ENCODE results near the gene MXRA8.

MXRA8 gene

DNA sequence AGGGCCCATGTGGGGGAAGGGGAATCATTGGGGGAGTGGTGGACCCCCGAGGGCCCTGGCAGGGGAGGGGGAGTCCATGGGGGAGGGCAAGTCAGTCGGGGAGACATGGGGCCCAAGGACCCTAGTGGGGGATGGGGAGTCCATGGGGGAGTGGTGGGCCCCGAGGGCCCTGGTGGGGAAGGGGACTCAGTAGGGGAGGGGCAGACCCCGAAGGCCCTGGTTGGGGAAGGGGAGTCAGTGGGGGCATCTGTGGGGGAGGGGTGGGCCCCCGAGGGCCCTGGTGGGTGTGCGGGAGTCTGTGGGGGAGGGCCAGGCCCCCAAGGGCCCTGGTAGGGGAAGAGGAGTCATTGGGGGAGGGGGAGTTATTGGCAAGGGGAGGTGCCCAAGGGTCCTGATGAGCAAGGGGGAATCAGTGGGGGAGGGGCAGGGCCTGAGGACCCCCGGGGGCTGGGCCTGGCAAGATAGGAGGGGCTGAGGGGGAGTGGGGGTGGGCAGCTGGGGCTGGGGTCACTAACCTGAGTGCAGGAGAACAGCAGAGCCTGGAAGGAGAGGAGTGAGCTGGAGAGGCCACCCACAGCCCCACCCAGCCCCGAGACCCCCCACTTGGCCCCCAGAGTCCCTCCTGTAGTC lies 2.1 kb downstream of the MXRA8 start:
- WGBS, 2 experiments (ENCODE audit: insufficient coverage in 2 of 2): 93% methylated on average over 4 of the region's 8 CpGs; no CpG with 5 or more reads in 1 of the 2 experiments

DNA sequence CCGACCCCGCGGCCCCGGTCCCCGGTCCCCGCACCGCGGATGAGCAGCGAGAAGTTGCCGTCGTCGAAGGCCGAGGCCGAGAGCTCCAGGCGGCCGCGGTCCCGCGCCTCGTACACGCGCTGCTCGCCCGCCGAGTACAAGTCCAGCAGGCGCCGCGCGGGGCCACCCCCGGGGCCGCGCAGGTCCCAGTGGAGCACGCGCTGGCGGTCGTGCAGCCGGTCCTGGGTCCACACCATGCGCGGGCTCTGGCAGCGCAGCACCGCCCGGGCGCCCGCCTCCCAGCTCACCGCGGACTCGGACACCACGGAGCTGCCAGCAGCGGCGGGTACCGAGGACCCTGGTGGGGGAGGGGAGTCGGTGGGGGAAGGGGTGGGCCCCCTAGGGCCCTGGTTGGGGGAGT lies 2.9 kb downstream of the MXRA8 start:
- Histone ChIP-seq H3K4me3 (ENCODE audit: extremely low read depth, insufficient read depth, low read length, poor library complexity, severe bottlenecking) (no peak overlapping the region), H3K9me3 (ENCODE audit: control insufficient read depth, low read length) (no peaks in the 10 kb centered on the region), H3K4me1 (ENCODE audit: control insufficient read depth, insufficient read depth, low read length, poor library complexity, severe bottlenecking) (peaks cover 41% of the 10 kb centered on the region), H3K27ac (ENCODE audit: low read depth, low read length, severe bottlenecking) (no peak overlapping the region), H3K36me3 (ENCODE audit: control insufficient read depth, insufficient read depth, low read length) (peaks cover 20% of the 10 kb centered on the region)
- 97 to 98% methylated on average over 23 to 37 of the region's 52 CpGs for WGBS, 2 experiments (ENCODE audit: insufficient coverage in 2 of 2)

More for the DNA sequence above, 2.1 kb downstream of the MXRA8 start:
- peaks cover 20% of the 10 kb centered on the region for H3K36me3 ChIP-seq (ENCODE audit: control insufficient read depth, insufficient read depth, low read length)
- peaks cover 49% of the 10 kb centered on the region for H3K4me1 ChIP-seq (ENCODE audit: control insufficient read depth, insufficient read depth, low read length, poor library complexity, severe bottlenecking)
- peak overlapping the region; percentile 5 for H3K27ac ChIP-seq (ENCODE audit: low read depth, low read length, severe bottlenecking)
- no peaks in the 10 kb centered on the region for H3K9me3 ChIP-seq (ENCODE audit: control insufficient read depth, low read length)
- H3K4me3 ChIP-seq (ENCODE audit: extremely low read depth, insufficient read depth, low read length, poor library complexity, severe bottlenecking): peak overlapping the region; percentile 88

DNA sequence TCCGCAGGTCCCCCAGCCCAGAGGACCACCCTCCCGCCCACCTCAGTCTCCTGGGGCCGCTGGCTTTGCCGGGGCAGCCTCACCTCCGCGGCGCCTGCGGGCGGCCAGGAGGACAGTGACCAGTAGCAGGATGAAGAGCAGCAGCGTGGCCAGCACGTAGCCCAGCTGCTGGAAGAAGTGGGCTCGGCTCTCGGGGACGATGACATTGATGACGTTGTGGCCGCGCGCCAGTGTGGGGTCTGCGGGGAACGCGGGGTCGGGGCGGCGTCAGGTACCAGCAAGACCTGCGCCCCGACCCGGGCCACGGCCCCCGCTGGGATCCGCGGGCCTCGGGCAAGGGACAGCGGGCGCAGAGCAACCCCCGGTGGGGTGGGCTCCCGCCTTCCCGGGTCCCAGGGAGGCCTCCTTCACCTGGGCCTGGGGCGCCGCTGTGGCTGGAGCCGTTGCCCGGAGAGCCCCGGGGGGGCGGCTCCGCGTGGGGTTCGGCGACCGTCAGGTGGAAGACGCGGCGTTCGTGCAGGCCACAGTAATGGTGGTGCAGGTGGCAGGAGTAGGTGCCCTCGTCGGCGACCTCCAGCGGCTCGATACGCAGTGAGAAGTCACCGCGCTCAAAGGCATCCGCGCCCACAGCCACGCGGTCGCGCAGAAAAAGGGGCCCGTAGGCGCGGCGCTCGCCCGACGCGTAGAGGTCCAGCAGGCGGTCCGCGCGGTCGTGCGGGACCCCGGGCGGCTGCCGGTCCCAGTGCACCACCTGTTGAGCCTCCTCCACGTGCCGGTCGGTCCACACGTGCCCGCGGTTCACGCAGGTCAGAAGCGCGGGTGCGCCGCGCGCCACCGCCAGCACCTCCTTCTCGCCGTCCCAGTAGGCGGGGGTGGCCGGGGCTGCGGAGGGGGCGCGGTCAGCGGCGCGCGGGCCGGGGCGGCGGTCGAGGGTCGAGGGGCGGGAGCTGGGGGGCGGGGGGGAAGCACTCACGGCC lies 3.8 kb downstream of the MXRA8 start:
- H3K4me1 ChIP-seq (ENCODE audit: control insufficient read depth, insufficient read depth, low read length, poor library complexity, severe bottlenecking): peaks cover 33% of the 10 kb centered on the region
- peaks cover 20% of the 10 kb centered on the region for H3K36me3 ChIP-seq (ENCODE audit: control insufficient read depth, insufficient read depth, low read length)
- no peak overlapping the region for H3K27ac ChIP-seq (ENCODE audit: low read depth, low read length, severe bottlenecking)
- 97% methylated on average over 99 to 109 of the region's 116 CpGs for WGBS, 2 experiments (ENCODE audit: insufficient coverage in 2 of 2)
- no peak overlapping the region for H3K4me3 ChIP-seq (ENCODE audit: extremely low read depth, insufficient read depth, low read length, poor library complexity, severe bottlenecking)
- H3K9me3 ChIP-seq (ENCODE audit: control insufficient read depth, low read length): no peaks in the 10 kb centered on the region

DNA sequence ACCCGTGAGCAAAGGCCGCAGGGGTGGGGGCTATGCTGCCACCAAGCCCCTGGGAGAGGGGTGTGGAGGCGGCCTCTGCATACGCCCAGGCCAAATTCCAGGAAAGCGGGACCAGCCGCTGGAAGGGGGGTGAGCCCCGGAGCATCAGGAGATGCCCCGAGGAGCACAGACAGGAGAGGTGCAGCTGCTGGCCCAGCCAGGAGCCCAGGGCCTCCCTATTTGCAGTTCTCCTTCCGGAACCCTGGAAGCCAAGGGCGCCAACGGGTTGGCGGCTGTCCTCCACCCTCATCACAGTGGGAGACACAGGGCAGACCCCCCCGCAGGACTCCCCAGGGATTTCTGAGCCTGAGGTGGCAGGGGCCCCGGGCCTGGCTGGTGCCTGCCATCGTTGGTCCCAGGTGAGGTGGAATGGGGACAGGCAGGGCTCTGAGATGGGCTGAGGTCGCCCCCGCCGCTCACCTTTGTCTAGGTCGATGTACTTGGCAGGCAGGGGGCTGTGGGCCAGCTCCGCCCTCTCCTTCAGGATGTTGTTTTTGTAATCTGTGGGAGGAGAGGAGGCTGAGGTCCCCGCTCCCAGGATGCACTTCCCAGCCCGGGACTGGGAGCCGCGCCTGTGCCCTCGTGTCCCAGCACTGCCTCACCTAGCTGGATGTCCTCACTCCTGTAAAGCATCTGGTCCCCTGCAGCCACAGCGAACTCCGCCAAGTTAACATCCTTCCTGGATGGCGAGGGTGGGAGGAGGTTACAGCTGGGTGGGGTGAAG lies 4.8 kb downstream of the MXRA8 start:
- Histone ChIP-seq H3K4me1 (ENCODE audit: control insufficient read depth, insufficient read depth, low read length, poor library complexity, severe bottlenecking) (peaks cover 25% of the 10 kb centered on the region), H3K36me3 (ENCODE audit: control insufficient read depth, insufficient read depth, low read length) (peaks cover 20% of the 10 kb centered on the region), H3K27ac (ENCODE audit: low read depth, low read length, severe bottlenecking) (peak overlapping the region; percentile 29), H3K9me3 (ENCODE audit: control insufficient read depth, low read length) (no peaks in the 10 kb centered on the region), H3K4me3 (ENCODE audit: extremely low read depth, insufficient read depth, low read length, poor library complexity, severe bottlenecking) (no peak overlapping the region)
- 76 to 82% methylated on average over 25 of the region's 28 CpGs for WGBS, 2 experiments (ENCODE audit: insufficient coverage in 2 of 2)

DNA sequence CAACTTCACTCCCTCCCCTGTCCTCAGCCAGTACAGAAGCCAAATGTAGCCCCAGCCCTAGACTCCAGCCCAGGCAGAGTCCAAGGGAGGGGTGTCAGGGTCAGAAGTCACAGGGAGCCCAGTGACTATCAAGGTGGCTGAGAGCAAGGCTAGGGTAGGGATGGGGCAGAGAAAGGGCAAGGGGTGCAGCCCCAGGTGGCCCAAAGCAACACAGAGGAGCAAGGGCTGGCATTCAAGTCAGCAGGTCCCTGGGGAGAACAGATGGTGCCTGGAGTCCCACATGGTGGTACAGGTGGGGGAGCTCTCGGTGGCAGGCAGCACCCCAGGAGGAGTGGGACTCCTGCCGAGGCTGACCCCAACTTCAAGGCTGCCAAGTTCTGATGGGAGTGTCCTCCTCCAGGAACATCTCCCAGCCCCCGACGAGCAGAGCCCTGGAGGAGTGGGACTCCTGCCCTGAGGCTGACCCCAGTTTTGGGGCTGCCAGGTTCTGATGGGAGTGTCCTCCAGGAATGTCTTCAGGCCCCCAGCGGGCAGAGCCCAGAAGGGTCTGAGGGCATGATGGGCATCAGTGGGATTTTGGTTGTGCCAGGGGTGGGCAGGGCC lies 5.5 kb downstream of the MXRA8 start:
- Histone ChIP-seq H3K36me3 (ENCODE audit: control insufficient read depth, insufficient read depth, low read length) (peaks cover 20% of the 10 kb centered on the region), H3K27ac (ENCODE audit: low read depth, low read length, severe bottlenecking) (peak overlapping the region; percentile 29), H3K9me3 (ENCODE audit: control insufficient read depth, low read length) (no peaks in the 10 kb centered on the region), H3K4me3 (ENCODE audit: extremely low read depth, insufficient read depth, low read length, poor library complexity, severe bottlenecking) (no peak overlapping the region), H3K4me1 (ENCODE audit: control insufficient read depth, insufficient read depth, low read length, poor library complexity, severe bottlenecking) (peaks cover 26% of the 10 kb centered on the region)
- WGBS, 2 experiments (ENCODE audit: insufficient coverage in 2 of 2): 63 to 100% methylated on average over 1 to 3 of the region's 5 CpGs

DNA sequence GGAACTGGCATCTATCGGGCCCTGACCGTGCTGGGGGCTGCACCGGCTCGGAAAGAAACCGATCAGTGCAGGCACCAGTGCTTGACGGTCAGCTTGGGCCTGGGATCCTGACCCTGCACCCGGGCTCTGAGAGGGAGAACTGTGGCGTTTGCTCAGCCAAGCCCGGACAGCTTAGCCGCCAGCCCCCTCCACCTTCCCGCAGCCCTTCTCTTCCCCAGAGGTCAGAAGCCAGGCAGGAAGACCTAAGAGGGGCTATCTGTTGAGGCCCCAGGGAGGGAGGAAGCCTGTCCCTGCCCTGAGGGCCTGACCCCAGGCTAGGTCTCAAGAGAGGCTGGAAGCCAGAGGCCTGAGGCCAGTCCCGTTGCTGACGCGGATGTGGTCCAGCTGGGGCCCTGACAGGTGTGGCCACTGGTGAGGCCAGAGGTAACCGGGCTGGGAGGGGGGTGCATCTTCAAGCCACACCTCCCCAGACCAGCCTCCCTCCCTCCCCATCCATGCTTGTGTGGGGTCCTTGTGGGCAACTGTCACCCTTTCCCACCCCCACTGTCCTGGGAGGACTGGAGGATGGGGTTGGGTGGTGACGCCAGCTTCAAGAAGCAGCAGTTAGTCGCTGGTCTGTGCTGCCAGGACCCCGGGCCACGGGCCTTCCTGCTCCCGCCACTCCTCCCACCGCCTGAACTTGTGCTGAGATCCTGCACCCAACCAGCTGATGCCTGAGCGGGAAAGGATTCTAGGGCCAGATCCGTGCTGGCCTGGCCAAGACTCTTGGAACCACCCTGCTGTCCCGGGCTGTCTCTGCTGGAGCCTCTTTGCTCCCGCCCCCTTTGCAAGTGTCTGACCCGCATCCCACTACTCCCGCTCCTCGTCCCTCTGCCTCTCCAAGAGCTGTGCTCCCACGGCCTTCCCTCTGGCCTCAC lies 6.6 kb downstream of the MXRA8 start:
- Histone ChIP-seq H3K9me3 (ENCODE audit: control insufficient read depth, low read length) (no peaks in the 10 kb centered on the region), H3K4me3 (ENCODE audit: extremely low read depth, insufficient read depth, low read length, poor library complexity, severe bottlenecking) (peak overlapping the region; percentile 11), H3K27ac (ENCODE audit: low read depth, low read length, severe bottlenecking) (peak overlapping the region; percentile 66), H3K4me1 (ENCODE audit: control insufficient read depth, insufficient read depth, low read length, poor library complexity, severe bottlenecking) (peaks cover 30% of the 10 kb centered on the region), H3K36me3 (ENCODE audit: control insufficient read depth, insufficient read depth, low read length) (peaks cover 20% of the 10 kb centered on the region)
- WGBS, 2 experiments (ENCODE audit: insufficient coverage in 2 of 2): 65 to 68% methylated on average over 25 to 27 of the region's 29 CpGs

DNA sequence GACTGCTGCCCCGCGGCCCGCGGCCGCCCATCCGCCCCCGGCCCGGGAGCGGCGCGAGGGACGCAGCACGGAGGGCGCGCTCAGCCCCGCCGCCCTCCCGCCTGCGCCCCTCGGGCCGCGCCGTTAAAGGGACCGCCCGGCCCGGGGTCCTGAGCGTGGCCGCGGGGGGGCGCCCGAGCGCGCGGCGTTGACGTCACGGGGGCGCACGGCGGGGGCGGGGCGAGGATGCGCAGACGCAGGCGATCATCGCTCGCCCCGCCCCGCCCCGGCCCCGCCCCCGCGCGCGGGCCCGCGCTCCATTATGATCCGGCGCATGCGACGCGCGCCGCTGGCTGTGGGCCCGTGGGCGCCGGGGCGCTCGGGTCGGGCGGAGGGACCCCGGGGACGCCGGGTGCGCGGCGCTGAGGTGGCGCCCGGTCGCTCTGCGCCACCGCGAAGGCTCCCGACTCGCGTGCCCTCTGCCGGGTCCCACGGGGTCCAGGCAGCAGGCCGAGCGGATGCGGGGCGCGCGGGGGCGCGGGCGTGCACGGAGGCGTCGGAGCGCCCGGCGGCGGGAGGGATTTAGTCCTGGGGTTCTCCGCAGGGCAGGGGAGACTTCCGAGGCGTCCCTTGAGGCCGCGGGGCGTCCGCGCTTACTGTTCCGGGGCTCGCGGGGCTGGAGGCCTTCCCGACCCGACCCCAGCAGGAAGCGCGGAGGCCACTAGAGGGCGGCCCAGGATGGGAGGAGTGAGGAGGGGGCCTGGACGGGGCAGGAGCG lies 8.9 kb downstream of the MXRA8 start, which contains the start of gene DVL1:
Gene DVL1, minus strand, starts transcription at position 163 of the 757 bp plus-strand sequence. CDS start 353 bp downstream, outside the sequence.
- Histone ChIP-seq H3K4me1 (ENCODE audit: control insufficient read depth, insufficient read depth, low read length, poor library complexity, severe bottlenecking) (peaks cover 36% of the 10 kb centered on the region), H3K4me3 (ENCODE audit: extremely low read depth, insufficient read depth, low read length, poor library complexity, severe bottlenecking) (peak within 1 kb of the TSS; percentile 54), H3K9me3 (ENCODE audit: control insufficient read depth, low read length) (no peaks in the 10 kb centered on the region), H3K27ac (ENCODE audit: low read depth, low read length, severe bottlenecking) (peak within 1 kb of the TSS; percentile 84), H3K36me3 (ENCODE audit: control insufficient read depth, insufficient read depth, low read length) (peaks cover 19% of the 10 kb centered on the region)
- WGBS, 2 experiments (ENCODE audit: insufficient coverage in 2 of 2): 0 to 1% methylated on average over 54 to 74 of the region's 122 CpGs

DNA sequence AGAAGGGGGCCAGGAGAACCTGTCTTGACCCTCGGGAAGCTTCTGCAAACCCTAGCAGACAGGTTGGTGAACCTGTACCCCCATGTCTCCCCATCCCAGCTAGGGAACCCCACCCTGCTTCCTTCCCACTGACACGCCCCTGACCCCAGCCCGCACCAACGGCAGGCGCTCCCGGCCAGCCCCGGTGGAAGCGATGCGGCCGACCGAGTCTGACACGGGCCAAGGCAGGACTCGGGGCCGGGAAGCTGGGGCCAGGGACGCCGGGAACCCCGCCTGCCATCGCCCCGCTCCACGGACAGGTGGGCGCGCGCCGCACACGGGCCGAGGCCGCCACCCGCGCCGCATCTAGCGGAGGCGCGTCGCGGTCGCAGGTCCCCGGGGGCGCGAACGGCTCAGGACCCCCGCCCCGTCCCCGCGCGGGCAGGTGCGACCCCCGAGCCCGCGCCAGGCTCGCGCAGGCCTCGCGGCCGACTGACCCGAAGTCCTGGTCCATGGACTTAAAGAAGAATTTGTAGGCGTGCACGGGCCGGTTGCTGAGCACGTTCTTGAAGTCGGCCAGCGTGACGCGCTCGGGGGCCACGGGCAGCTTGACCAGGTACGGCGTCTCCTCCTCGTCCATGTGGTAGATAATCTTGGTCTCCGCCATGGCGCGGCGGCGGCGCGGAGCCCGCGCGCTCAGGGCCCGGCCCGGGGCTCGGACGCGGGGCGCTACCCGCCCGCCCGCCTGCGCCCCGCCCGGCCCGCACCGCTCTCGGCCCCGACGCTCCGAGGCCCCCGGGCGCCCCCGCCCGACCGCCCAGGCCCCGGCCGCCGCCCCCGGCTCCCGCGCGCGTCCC lies 9.7 kb downstream of the MXRA8 start:
- H3K36me3 ChIP-seq (ENCODE audit: control insufficient read depth, insufficient read depth, low read length): peaks cover 11% of the 10 kb centered on the region
- no peaks in the 10 kb centered on the region for H3K9me3 ChIP-seq (ENCODE audit: control insufficient read depth, low read length)
- WGBS, 2 experiments (ENCODE audit: insufficient coverage in 2 of 2): 0 to 2% methylated on average over 57 to 70 of the region's 109 CpGs
- peak overlapping the region; percentile 54 for H3K4me3 ChIP-seq (ENCODE audit: extremely low read depth, insufficient read depth, low read length, poor library complexity, severe bottlenecking)
- no peak overlapping the region for H3K27ac ChIP-seq (ENCODE audit: low read depth, low read length, severe bottlenecking)
- H3K4me1 ChIP-seq (ENCODE audit: control insufficient read depth, insufficient read depth, low read length, poor library complexity, severe bottlenecking): peaks cover 36% of the 10 kb centered on the region

Measured in mesodermal cell (in vitro differentiated cells).